PFSK-1 (cell line): Measurements from ENCODE around the gene PPP4R3B.

Source experiments
- POLR2AphosphoS5 ChIP-seq: IDR thresholded peaks from 2 replicates; pipeline ENCODE4 v1.6.1; 2012; ENCODE audit warnings: low read depth, mild to moderate bottlenecking, control low read depth, low read length, moderate library complexity
- REST ChIP-seq, 2 experiments: IDR thresholded peaks; 2 replicates each; pipeline versions ENCODE4 v1.6.1 to v1.8.0; 2011 to 2012; ENCODE audit warnings: low read depth in 2 of 2, low read length in 2 of 2, control low read depth in 1 of 2, inconsistent platforms in 1 of 2, mild to moderate bottlenecking in 1 of 2, moderate library complexity in 1 of 2; ENCODE audit not compliant: insufficient read depth in 1 of 2
- SIN3A ChIP-seq: IDR thresholded peaks from 2 replicates; pipeline ENCODE4 v1.6.1; 2012; ENCODE audit warnings: mild to moderate bottlenecking, low read length, moderate library complexity, borderline replicate concordance; ENCODE audit not compliant: insufficient read depth
- TAF1 ChIP-seq: IDR thresholded peaks from 2 replicates; pipeline ENCODE4 v1.6.1; 2012; ENCODE audit warnings: low read length, control low read depth, borderline replicate concordance; ENCODE audit not compliant: insufficient read depth

- no peak for TF ChIP-seq POLR2AphosphoS5
- no peak for TF ChIP-seq TAF1
- TF ChIP-seq SIN3A = no peak
- TF ChIP-seq REST (IDR thresholded peaks at IDR 0.05; ENCODE audit: insufficient read depth in 1 of 2, low read depth in 2 of 2, low read length in 2 of 2) = no peak
These were observed 51.8 kb downstream of the PPP4R3B start for GRCh38 chr2:55565613-55566012.
